ENCODE measurements around the gene SFXN2. TPM values are rescaled to one million over a fixed set of nuclear protein-coding genes. Genes with fewer than 3 reads are reported as not detected.

Gene SFXN2
- total RNA-seq, 1 donor from 2014 or later = 1.6 TPM

DNA sequence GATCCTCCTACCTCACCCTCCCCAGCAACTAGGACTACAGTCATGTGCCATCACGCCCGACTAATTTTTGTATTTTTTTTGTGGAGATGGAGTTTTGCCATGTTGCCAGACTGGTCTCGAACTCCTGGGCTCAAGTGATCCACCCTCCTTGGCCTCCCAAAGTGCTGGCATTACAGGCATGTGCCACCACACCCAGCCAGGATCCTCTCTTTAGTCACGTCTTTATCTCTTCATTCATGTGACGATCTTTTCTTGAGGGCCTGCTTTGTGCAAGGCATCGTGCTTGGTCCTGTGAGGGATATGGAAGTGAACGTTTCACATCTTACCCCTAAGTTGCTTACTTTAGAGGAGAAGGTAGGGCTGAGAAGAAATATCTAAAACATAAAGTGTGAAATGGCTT, 50.9 kb downstream of the SFXN2 start:
- Histone ChIP-seq H3K27ac (replicated peaks) (peak overlapping the region; percentile 75), H3K4me3 (no peak overlapping the region), H3K4me1 (peaks cover 79% of the 10 kb centered on the region), H3K36me3 (peaks cover 5% of the 10 kb centered on the region), H3K27me3 (ENCODE audit: low read depth) (no peaks in the 10 kb centered on the region), H3K9me3 (replicated peaks) (no peaks in the 10 kb centered on the region)
- TF ChIP-seq, protein P1, sequence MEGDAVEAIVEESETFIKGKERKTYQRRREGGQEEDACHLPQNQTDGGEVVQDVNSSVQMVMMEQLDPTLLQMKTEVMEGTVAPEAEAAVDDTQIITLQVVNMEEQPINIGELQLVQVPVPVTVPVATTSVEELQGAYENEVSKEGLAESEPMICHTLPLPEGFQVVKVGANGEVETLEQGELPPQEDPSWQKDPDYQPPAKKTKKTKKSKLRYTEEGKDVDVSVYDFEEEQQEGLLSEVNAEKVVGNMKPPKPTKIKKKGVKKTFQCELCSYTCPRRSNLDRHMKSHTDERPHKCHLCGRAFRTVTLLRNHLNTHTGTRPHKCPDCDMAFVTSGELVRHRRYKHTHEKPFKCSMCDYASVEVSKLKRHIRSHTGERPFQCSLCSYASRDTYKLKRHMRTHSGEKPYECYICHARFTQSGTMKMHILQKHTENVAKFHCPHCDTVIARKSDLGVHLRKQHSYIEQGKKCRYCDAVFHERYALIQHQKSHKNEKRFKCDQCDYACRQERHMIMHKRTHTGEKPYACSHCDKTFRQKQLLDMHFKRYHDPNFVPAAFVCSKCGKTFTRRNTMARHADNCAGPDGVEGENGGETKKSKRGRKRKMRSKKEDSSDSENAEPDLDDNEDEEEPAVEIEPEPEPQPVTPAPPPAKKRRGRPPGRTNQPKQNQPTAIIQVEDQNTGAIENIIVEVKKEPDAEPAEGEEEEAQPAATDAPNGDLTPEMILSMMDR (IDR thresholded peaks at IDR 0.05; ENCODE audit: borderline replicate concordance) = no peak
- intact Hi-C loops (cut with micrococcal nuclease) = no loop called here
- no peak for DNase-seq

DNA sequence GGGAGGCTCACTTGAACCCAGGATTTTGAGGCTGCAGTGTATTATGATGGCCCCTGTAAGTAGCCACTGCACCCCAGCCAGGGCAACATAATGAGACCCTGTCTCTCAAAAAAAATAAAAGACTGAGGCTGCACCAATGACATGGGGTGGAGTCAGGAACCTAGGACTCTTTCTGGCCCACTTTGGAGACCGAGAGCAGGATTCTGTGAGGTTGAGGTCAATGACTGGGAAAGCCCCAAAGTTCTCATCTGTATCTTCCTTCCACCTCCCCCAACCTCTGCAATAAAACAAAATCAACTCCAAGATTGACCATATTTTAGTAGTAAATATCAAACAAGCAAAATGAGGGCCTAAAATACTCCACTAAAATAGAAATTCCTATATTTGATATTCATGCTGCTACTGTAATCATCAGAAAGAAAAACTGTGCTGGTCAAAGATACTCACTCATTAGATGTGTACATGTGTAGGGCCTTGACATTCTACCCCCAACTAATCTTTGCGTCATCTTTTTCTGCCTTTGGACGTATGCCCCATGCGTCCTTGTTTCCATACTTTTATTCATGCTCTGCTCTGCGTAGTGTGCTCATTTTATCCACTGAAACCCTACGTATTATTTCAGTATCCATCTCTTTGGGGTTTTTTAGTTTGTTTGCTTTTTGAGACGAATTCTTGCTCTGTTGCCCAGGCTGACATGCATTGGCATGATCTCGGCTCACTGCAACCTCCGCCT, 53.2 kb downstream of the SFXN2 start:
- H3K4me1 ChIP-seq = peaks cover 86% of the 10 kb centered on the region
- peak overlapping the region; percentile 34 for H3K27ac ChIP-seq (replicated peaks)
- H3K9me3 ChIP-seq (replicated peaks) = no peaks in the 10 kb centered on the region
- H3K27me3 ChIP-seq (ENCODE audit: low read depth) = no peaks in the 10 kb centered on the region
- H3K36me3 ChIP-seq = peaks cover 5% of the 10 kb centered on the region
- DNase-seq = no peak
- no peak overlapping the region for H3K4me3 ChIP-seq
- TF ChIP-seq, protein P1 (IDR thresholded peaks at IDR 0.05; ENCODE audit: borderline replicate concordance) = no peak
- intact Hi-C loops (cut with micrococcal nuclease) = no loop called here

DNA sequence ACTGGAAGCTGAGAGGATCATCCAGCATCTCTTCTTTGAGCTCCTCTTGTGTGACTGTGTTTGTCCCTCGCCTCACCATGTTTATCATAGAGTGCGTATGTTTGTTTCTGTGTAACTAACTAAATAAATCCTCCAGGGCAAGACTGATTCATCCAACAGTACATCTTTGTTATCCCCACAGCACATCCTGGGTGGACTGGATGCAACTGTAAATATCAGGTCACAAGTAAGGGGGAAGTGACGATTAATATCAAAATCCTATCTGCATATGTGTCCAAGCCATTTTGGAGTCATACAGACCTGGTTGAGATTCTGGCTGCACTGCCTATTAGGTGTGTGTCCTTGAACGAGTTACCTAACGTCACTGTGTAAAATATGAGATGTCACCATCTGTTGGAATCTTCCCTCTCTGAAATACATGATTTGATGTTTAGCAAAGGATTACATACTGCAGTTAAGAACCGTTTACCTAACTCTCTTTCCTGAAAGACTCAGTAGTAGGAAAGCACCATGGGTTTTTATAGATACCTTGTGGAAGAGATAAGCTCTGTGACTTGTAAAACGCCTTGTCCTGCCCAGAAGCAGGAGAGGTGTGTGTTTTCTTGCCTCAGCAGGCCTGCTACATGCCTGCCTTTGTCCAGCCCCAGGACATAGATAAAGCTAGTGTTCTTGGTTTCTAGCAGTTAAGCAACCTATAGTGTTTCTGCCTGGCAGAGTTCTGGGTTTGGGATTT, 55.1 kb downstream of the SFXN2 start:
- TF ChIP-seq, protein P1 (IDR thresholded peaks at IDR 0.05; ENCODE audit: borderline replicate concordance) = no peak
- Histone ChIP-seq H3K9me3 (replicated peaks) (no peaks in the 10 kb centered on the region), H3K27me3 (ENCODE audit: low read depth) (no peaks in the 10 kb centered on the region), H3K36me3 (peaks cover 5% of the 10 kb centered on the region), H3K4me1 (peaks cover 87% of the 10 kb centered on the region), H3K27ac (replicated peaks) (peak overlapping the region; percentile 52), H3K4me3 (no peak overlapping the region)
- DNase-seq = no peak
- intact Hi-C loops (cut with micrococcal nuclease) = no loop called here

DNA sequence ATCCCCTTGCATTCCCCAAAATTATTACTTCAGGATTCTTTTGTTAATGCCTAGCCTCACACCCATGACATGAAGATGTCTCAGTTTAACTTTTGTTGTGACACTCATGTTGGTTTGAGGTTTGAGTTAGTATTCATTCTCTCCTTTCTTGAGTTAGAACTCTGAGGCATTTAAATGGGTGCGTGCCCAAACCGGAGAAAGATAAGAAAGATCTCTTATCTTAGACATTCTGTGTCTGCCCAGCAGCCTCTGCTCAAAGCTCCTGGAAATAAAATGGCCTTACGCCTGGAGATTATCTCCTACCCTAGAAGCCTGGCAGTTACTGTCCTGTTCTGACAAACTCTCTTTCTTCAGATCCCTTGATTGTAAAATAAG, 55.7 kb downstream of the SFXN2 start:
- H3K27ac ChIP-seq (replicated peaks) = peak overlapping the region; percentile 52
- H3K36me3 ChIP-seq = peaks cover 5% of the 10 kb centered on the region
- H3K9me3 ChIP-seq (replicated peaks) = no peaks in the 10 kb centered on the region
- TF ChIP-seq, protein P1 (IDR thresholded peaks at IDR 0.05; ENCODE audit: borderline replicate concordance) = no peak
- H3K27me3 ChIP-seq (ENCODE audit: low read depth) = no peaks in the 10 kb centered on the region
- H3K4me3 ChIP-seq = no peak overlapping the region
- intact Hi-C loops (cut with micrococcal nuclease) = no loop called here
- peaks cover 87% of the 10 kb centered on the region for H3K4me1 ChIP-seq
- DNase-seq = no peak

DNA sequence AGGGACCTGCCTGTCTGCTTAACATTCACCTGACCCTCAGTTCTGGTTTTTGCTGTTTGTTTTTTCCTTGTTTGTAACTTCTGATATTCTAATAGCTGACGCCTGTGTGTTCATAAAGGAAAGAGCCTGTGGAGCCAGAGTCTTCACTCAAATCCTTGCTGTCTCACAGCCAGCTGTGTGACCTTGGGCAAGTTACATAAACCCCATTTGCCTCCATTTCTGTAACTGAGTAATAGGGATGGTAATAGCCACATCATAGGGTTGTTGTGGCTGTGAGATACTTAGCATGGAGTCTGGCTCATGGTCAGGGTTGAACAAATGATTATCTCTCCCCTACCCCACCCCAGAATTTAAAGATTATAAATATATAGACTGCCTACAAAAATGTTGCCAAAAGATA, 56.4 kb downstream of the SFXN2 start:
- Histone ChIP-seq H3K27me3 (ENCODE audit: low read depth) (no peaks in the 10 kb centered on the region), H3K9me3 (replicated peaks) (no peaks in the 10 kb centered on the region), H3K27ac (replicated peaks) (peak overlapping the region; percentile 52), H3K36me3 (no peaks in the 10 kb centered on the region), H3K4me1 (peaks cover 87% of the 10 kb centered on the region), H3K4me3 (no peak overlapping the region)
- intact Hi-C loops (cut with micrococcal nuclease) = no loop called here
- no peak for DNase-seq
- TF ChIP-seq, protein P1 (IDR thresholded peaks at IDR 0.05; ENCODE audit: borderline replicate concordance) = no peak

Data from left ventricle myocardium inferior (tissue), 1 donor.